HG03280 (cell line): Measurements from ENCODE around the gene FAM24A.

Experiments used
- ATAC-seq: cut with Tn5 transposase; IDR thresholded peaks from one replicate; pipeline ENCODE4 v1.9.1; 2021; ENCODE audit warnings: mild to moderate bottlenecking, moderate library complexity; ENCODE audit not compliant: unreplicated experiment

FAM24A gene

DNA sequence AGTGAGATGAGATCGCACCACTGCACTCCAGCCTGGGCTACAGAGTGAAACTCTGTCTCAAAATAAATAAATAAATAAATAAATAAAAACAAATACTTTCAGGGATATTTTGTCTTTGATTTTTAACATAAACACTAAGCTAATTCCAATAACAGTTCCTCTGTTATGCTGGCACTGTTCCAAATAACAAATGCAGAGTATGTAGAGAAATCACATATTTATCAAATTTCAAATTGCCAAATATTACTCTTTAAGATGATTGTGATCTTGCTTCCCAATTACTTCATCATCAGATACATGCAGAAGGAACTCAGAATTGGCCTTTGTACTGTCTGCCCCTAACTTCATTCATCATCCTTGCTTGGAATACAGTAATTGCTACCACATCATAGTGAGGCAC is 19.7 kb downstream of the FAM24A start:
- ATAC-seq, result no peak

DNA sequence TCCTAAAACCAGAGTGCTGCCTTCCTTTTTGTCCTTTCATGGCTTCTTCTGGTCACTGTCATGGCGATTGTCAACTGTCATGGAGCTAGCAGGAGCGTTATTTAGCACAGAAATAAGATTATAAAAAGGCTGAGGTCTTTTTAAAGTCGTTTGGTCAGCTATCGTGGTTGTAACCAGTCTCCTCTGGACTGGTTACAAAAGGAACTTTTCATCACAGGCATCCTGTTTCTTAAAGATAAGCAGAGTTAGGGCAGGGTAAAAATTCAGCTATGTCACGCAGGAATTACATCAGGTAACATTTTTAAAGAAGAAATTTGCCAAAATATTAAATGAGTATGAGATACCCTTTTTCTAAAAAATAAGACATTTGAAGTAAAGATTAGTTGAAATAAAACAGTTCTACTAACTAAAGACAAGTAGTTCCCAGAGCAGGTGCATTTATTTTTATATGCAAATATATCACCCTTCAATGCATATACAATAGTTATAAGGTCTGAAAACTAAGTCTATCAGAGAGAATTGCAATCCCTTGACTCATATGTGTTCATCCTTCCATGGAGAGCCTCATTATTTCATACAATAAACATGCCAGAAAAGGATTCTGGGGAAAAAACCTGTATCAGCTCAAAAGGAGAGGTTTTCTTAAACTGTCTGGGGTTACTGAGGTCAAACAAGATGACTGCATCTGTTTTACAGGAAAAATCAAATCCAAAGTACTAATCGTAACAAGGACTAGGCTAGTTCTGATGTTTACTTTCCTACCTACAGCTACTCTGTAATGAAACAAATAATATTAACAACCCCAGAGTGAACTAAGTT is 20.9 kb downstream of the FAM24A start:
- ATAC-seq, result no peak

DNA sequence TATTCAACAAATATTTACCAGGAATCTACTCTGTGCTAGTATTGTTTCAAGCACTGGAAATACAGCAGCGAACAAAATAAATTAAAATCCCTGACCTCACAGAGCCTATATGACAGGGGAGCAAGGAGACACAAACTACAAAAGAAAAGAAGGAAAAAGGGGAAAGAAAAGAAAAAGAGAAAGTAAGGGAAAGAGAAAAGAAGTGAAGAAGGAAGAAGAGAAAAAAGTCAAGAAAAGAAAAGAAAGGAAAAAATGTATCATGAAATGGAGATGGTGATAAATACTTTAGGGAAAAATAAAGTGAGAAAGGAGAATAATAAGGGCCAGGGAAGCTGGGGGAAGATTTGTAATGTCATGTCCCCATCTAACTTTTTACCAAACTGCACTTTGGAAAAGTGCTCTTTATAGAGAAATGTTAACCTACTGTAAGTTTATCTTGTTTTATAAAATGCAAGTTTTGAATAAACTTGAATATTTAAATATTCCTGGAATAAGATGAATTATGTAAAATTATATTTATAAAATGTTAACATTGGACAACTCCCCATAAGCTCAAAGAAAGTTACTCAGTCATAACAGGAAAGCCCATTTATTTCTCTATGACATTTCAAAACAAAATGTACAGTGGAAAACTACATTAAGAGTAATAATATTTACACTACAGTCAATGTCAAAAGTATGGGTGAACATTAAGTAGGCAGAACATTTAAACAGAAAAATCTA is 28.9 kb downstream of the FAM24A start:
- no peak for ATAC-seq

DNA sequence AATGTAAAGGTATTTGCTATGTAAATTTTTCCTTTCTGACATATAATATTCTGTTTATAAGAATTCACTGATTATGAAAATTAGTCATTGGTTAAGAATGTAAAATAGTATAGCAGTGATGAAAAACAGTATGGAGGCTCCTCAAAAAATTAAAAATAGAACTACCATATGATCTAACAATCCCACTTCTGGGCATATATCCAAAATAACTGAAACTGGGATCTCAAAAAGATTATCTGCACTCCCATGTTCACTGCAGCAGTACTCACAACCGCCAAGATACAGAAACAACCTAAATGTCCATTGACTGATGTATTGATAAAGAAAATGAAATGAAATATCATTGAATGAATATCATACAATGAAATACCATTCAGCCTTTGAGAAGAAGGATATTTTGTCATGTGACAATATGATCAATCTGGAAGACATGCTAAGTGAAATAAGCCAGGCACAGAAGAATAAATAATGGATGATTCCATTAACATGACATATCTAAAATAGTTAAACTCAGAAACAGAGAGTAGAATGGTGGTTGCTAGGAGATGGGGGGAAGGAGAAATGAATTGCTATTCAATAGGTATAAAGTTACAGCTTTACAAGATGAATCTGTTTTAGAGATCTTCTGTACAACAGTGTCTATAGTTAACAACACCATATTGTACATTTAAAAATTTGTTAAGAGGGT is 29.6 kb downstream of the FAM24A start:
- ATAC-seq, result no peak

DNA sequence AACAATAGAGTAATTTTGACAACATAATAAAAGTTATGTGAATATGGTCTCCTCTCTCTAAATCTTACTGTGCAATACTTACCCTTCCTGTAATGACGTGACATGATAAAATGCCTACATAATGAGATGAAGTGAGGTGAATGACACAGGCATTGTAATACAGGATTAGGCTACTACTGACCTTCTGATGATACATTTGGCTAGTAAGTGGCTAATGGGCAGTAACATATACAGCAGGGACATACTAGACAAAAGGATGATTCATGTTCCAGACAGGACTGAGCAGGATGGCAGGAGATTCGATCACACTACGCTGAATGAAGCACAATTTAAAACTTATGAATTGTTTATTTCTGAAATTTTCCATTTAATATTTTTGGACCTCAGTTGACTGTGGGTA is 38.9 kb downstream of the FAM24A start:
- ATAC-seq, result no peak

DNA sequence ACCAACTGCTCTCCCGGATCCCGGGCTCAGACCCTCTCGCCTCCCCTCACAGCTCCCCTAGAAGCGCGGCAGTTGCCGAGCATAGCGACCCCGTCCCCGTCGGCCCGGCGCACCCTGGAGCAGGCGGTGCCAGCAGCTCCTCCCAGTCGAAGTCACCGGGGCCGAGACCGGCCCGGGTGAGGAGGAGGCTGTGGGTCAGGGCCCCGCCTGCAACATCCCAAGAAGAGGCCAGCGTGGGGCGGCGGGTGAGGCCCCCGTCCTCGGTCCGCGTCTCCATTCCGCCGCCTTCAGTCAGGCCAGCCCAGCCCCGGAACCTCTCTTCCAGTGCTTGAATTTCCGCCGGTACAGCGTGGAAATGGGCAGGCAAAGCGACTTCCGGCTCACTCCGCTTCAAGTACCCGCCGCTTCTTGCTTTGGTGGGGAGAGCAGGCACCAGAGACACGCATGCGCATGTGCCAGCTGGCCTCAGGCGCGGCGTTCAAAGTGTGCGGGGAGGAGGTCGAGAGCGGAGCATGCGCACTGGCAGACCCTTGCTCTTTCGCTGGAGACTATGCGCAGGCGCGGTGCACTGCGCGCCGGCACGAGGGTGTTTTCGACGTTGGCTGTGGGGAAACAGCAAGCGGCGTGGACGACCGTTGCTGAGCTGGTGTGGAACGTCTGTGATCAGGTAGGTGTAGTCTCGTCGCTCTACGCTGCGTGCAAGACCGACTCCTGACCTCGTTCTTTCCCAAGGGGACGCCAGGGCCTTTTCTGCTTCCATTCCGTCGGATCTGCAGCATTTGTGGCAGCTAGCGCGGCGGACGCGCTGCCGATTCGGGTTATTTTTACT is 43.7 kb downstream of the FAM24A start, which contains the start of gene C10orf88:
C10orf88 (minus strand) TSS at position 326 of the 829 bp plus-strand sequence; CDS start at position 277, 49 bp downstream.
- peak; percentile 99 for ATAC-seq

DNA sequence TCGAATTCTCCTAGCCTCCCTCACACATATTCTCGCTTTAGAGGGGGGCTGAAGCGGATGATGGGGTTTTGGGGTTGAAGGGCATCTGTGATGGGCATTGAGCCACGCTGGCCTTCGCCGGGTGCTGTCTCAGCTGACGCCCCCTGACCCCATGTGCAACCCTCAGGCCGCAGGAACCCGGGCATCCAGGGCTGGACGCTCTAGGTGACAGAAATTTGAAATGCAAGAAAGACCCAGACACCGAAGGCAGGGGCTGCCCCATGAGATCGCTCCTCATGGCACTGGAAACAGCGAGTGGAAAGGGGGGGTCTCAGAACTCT is 44.3 kb downstream of the FAM24A start:
- ATAC-seq, result no peak

DNA sequence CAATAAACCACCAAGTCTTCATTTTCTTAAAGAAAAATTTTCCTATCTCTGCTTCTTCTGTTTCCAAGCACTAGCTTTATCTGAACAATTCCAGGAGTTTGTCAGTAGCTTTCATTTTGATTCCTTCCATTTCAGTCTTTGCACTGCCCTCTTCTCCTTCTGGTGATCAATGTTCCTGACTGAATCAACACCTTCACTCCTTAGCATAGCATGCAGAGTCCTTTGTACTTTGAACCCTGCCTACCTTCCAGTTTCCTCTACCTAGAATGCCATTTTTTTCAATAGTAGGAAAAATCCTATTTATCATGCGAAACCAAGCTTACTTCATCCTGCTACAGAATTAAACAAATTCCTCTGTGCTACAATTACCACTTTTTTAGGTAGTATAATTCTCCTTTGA is 45.5 kb downstream of the FAM24A start:
- no peak for ATAC-seq

DNA sequence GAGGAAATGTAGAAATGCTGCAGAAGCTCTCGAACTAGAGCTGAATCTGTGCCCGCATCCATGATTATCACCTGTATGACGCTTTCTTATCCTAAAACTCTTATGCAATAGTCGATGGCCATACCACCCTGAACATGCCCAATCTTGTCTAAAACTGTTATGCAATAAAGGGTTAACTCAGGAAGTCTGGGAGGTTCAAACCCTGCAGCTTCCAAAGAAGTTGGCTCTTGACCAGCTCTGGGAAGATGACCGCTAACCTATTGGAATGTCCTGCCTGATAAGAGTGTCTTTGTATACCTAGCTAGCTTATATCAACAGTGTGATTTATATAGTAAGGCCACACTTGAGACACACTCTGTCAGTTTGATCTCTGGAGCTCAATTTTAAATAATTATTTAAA is 47.1 kb downstream of the FAM24A start:
- no peak for ATAC-seq

DNA sequence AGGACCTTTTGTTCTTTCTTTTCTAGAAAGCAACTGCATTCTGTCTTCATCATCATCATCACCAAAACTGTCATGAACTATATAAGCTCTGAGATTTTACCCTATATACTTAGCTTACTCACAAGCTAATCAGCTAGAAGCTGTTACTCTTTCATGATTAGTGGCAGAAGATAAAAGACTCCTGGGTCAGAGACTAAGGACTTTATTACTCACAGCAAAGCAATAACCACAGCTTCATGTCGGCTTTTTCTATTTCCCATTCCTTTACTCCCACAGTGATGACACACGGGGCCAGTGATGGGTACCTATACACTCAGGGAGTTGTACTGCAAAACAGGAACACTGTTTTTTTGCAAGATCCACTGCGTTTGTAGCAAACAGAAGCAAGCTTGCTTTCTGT is 52.0 kb downstream of the FAM24A start:
- ATAC-seq, result no peak
